Inflammatory macrophage treated with lipopolysaccharide for 1 hour (primary cell): ENCODE measurements around the gene KL.

Experiments
- DNase-seq, 2 donors: peaks; one replicate each; pipeline ENCODE4 v3.0.0-alpha.2; 2020 to 2022

Gene KL

DNA sequence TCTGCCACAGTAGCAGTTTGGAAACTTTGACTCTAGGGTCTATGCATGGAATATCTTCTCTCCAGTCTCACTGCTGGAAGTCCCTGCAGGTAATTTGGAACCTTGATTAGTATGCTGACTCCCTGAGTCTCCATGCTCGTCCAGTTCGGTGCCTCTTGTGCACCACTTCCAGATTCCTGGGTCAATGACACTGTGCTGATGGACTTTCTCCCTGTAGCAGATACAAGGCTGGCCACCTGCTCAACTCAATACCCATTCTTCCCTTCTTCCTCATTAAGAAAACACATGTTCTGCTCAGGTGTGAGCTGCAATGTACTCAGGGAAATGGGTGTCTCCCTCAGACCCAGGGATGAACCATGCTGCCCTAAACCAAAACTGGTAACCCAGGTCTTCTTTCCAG is 99.1 kb downstream of the KL start:
- DNase-seq, result no peak
